KMS-11 (cell line): ENCODE data around the gene PRXL2A.

Source experiments
- H2AFZ ChIP-seq: fragments of 200-600 bp; sonication (generic); 2 replicates; pipeline ENCODE4 v1.6.1; 2016; ENCODE audit warnings: antibody characterized with exemption, mixed run types, low read depth
- H3K27ac ChIP-seq: fragments of 200-600 bp; sonication (generic); 2 replicates; pipeline ENCODE4 v1.6.1; 2016; ENCODE audit warnings: mild to moderate bottlenecking, mixed run types
- H3K27me3 ChIP-seq: fragments of 200-600 bp; sonication (generic); 2 replicates; pipeline ENCODE4 v1.6.1; 2017; ENCODE audit warnings: mild to moderate bottlenecking, low read depth, mixed run types, moderate library complexity; ENCODE audit not compliant: insufficient read depth
- H3K36me3 ChIP-seq: fragments of 200-600 bp; sonication (generic); 2 replicates; pipeline ENCODE4 v1.6.1; 2017; ENCODE audit warnings: mild to moderate bottlenecking, mixed run types; ENCODE audit not compliant: insufficient read depth
- H3K4me1 ChIP-seq: fragments of 200-600 bp; sonication (generic); 2 replicates; pipeline ENCODE4 v1.6.1; 2016; ENCODE audit warnings: mild to moderate bottlenecking, low read depth, mixed run types; ENCODE audit not compliant: poor library complexity, severe bottlenecking
- H3K4me2 ChIP-seq: fragments of 200-600 bp; sonication (generic); 2 replicates; pipeline ENCODE4 v1.7.0; 2016; ENCODE audit warnings: mild to moderate bottlenecking, mixed run types
- H3K4me3 ChIP-seq: fragments of 200-600 bp; sonication (generic); IDR thresholded peaks from 2 replicates; pipeline ENCODE4 v1.6.1; 2017; ENCODE audit warnings: low read depth, low read length, mixed read lengths; ENCODE audit not compliant: insufficient read depth
- H3K79me2 ChIP-seq: fragments of 200-600 bp; sonication (generic); 2 replicates; pipeline ENCODE4 v1.6.1; 2016; ENCODE audit warnings: low read depth, mixed run types; ENCODE audit not compliant: insufficient read depth
- H3K9ac ChIP-seq: fragments of 200-600 bp; sonication (generic); 2 replicates; pipeline ENCODE4 v1.6.1; 2016; ENCODE audit warnings: mild to moderate bottlenecking, mixed run types
- H4K20me1 ChIP-seq: fragments of 200-600 bp; sonication (generic); 2 replicates; pipeline ENCODE4 v1.6.1; 2016; ENCODE audit warnings: mild to moderate bottlenecking, mixed run types; ENCODE audit not compliant: insufficient read depth
- CTCF ChIP-seq: fragments of 200-600 bp; sonication (generic); conservative IDR thresholded peaks from 2 replicates; pipeline ENCODE4 v1.6.1; 2017; ENCODE audit warnings: low read depth, mild to moderate bottlenecking, antibody characterized with exemption, low read length, moderate library complexity, mixed read lengths

The PRXL2A gene

DNA sequence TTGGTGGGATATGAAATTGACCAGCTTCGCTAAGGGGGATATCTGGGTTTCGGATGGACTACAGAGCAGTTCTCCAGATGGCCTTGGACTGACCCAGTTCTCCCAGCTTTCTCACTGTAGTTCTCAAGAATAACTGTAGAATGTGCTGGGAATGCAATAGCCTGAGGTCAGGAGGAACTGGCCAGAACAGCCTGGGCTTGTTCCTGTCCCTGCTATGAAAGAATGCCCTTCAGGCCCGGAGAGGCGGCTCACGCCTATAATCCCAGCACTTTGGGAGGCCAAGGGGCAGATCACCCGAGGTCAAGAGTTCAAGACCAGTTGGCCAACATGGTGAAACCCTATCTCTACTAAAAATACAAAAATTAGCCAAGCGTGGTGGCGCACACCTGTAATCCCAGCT, 33.5 kb downstream of the PRXL2A start:
- Histone ChIP-seq H3K4me1 (no peaks in the 10 kb centered on the region), H3K36me3 (no peaks in the 10 kb centered on the region), H3K9ac (no peak overlapping the region), H3K27me3 (no peaks in the 10 kb centered on the region), H4K20me1 (no peaks in the 10 kb centered on the region), H3K4me2 (no peak overlapping the region), H3K27ac (no peak overlapping the region), H3K4me3 (no peak overlapping the region), H2AFZ (no peak overlapping the region), H3K79me2 (no peaks in the 10 kb centered on the region)
- TF ChIP-seq CTCF: no peak

DNA sequence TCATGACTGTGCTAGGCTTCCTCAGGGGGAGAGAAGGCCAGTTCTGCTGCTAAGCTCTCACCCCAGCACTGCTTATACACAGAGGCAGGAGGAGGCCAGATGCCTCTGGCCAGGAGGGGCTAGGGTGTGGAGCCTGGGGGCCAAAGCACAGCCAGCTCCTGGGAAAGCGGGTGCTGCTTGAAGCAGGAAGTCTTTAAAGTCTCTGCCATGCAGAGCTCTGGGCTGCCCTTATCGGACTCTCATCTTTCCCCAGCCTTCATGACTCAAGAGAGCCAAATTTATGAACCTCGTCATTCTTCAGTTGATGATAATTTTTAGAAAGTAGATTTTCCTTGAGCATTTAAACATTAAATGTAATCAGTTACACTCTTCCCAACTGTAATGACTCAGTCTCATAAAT, 34.5 kb downstream of the PRXL2A start:
- no peak for TF ChIP-seq CTCF
- Histone ChIP-seq H3K9ac (no peak overlapping the region), H3K36me3 (no peaks in the 10 kb centered on the region), H3K79me2 (no peaks in the 10 kb centered on the region), H3K4me2 (no peak overlapping the region), H3K4me3 (no peak overlapping the region), H3K4me1 (no peaks in the 10 kb centered on the region), H2AFZ (no peak overlapping the region), H3K27ac (no peak overlapping the region), H4K20me1 (no peaks in the 10 kb centered on the region), H3K27me3 (no peaks in the 10 kb centered on the region)

DNA sequence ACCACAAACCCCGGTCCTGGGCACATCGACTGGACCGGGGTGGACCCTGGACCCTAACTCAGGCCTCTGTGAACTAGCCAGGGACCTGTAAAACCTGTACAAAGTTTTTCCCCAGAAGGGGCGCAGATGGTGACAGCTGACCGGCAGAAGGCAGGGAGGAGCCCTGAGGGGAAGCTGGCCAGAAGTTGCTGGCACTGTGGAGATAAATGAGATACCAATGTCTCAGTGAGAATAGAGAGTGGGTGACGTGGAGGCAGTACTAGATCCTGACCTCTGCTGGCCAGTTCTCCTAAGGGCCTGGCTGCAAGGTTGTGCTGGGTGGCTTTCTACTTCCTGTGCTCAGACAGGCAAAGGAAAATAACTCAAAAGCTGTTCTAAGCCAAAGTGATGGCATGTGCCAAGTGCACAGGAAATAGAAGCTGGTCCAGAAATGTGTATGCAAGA, 35.2 kb downstream of the PRXL2A start:
- no peak overlapping the region for H3K27ac ChIP-seq
- H3K79me2 ChIP-seq: no peaks in the 10 kb centered on the region
- TF ChIP-seq CTCF: no peak
- H3K4me2 ChIP-seq: no peak overlapping the region
- H2AFZ ChIP-seq: no peak overlapping the region; the same call in 1 of the 2 replicates
- H3K4me1 ChIP-seq: no peaks in the 10 kb centered on the region
- no peak overlapping the region for H3K4me3 ChIP-seq
- no peaks in the 10 kb centered on the region for H3K27me3 ChIP-seq
- H3K36me3 ChIP-seq: no peaks in the 10 kb centered on the region
- H3K9ac ChIP-seq: no peak overlapping the region
- no peaks in the 10 kb centered on the region for H4K20me1 ChIP-seq

GRCh38 chr10:80444124-80444523, 35.8 kb downstream of the PRXL2A start:
- Histone ChIP-seq H3K36me3 (no peaks in the 10 kb centered on the region), H4K20me1 (no peaks in the 10 kb centered on the region), H3K79me2 (no peaks in the 10 kb centered on the region), H3K4me3 (no peak overlapping the region), H3K27ac (no peak overlapping the region), H3K4me2 (no peak overlapping the region), H3K27me3 (no peaks in the 10 kb centered on the region), H3K4me1 (no peaks in the 10 kb centered on the region), H2AFZ (no peak overlapping the region), H3K9ac (no peak overlapping the region)
- no peak for TF ChIP-seq CTCF
